SK-N-SH treated with all-trans-retinoic acid at 6 μM for 48 hours (cell line): Measurements from ENCODE around the gene TMEM35A.

Experiments
- ARNTL ChIP-seq: fragments of 450-650 bp; formaldehyde crosslinking; IDR thresholded peaks from 2 replicates; pipeline ENCODE4 v1.5.0; 2020; ENCODE audit warnings: low read depth, mild to moderate bottlenecking, moderate library complexity, borderline replicate concordance
- CSRNP3 ChIP-seq: fragments of 250-450 bp; sonication (Bioruptor Pico); IDR thresholded peaks from 2 replicates; pipeline ENCODE4 v1.5.1; 2021; ENCODE audit warnings: mild to moderate bottlenecking, moderate library complexity
- ESRRG ChIP-seq: fragments of 250-450 bp; sonication (Bioruptor Pico); IDR thresholded peaks from 2 replicates; pipeline ENCODE4 v1.6.1; 2021; ENCODE audit warnings: mild to moderate bottlenecking
- POU6F1 ChIP-seq: fragments of 250-450 bp; sonication (Bioruptor Pico); IDR thresholded peaks from 2 replicates; pipeline ENCODE4 v1.8.0; 2021; ENCODE audit warnings: low read depth, mild to moderate bottlenecking, moderate library complexity, borderline replicate concordance
- PPARA ChIP-seq: fragments of 250-450 bp; sonication (Bioruptor Pico); IDR thresholded peaks from 2 replicates; pipeline ENCODE4 v1.5.0; 2020; ENCODE audit warnings: mild to moderate bottlenecking, borderline replicate concordance
- RARB ChIP-seq: fragments of 250-450 bp; sonication (Bioruptor Pico); IDR thresholded peaks from 2 replicates; pipeline ENCODE4 v1.8.0; 2021; ENCODE audit warnings: mild to moderate bottlenecking, moderate library complexity
- TCF4 ChIP-seq: fragments of 250-450 bp; sonication (Bioruptor Pico); IDR thresholded peaks from 2 replicates; pipeline ENCODE4 v1.8.0; 2021; ENCODE audit warnings: mild to moderate bottlenecking, moderate library complexity, borderline replicate concordance
- TOX ChIP-seq: fragments of 250-450 bp; sonication (Bioruptor Pico); IDR thresholded peaks from 2 replicates; pipeline ENCODE4 v1.8.0; 2021; ENCODE audit warnings: mild to moderate bottlenecking, moderate library complexity, borderline replicate concordance
- ZFP3 ChIP-seq: fragments of 250-450 bp; sonication (Bioruptor Pico); IDR thresholded peaks from 2 replicates; pipeline ENCODE4 v1.5.0; 2020; ENCODE audit warnings: mild to moderate bottlenecking, moderate library complexity
- ZNF8 ChIP-seq: fragments of 450-650 bp; formaldehyde crosslinking; IDR thresholded peaks from 2 replicates; pipeline ENCODE4 v1.5.0; 2020; ENCODE audit warnings: mild to moderate bottlenecking, moderate library complexity
- TF ChIP-seq, protein P1 (sequence below): fragments of 250-450 bp; sonication (Bioruptor Pico); IDR thresholded peaks from 2 replicates; pipeline ENCODE4 v1.8.0; 2020; ENCODE audit warnings: mild to moderate bottlenecking, moderate library complexity, borderline replicate concordance

- TF ChIP-seq PPARA (no peak), POU6F1 (CRISPR knock-in tag) (no peak), TOX (CRISPR knock-in tag) (no peak), ZNF8 (CRISPR knock-in tag) (no peak), RARB (CRISPR knock-in tag) (no peak), ZFP3 (no peak), ESRRG (CRISPR knock-in tag) (no peak), TCF4 (CRISPR knock-in tag) (no peak), ARNTL (CRISPR knock-in tag) (no peak), CSRNP3 (CRISPR knock-in tag) (no peak)
- TF ChIP-seq, protein P1, sequence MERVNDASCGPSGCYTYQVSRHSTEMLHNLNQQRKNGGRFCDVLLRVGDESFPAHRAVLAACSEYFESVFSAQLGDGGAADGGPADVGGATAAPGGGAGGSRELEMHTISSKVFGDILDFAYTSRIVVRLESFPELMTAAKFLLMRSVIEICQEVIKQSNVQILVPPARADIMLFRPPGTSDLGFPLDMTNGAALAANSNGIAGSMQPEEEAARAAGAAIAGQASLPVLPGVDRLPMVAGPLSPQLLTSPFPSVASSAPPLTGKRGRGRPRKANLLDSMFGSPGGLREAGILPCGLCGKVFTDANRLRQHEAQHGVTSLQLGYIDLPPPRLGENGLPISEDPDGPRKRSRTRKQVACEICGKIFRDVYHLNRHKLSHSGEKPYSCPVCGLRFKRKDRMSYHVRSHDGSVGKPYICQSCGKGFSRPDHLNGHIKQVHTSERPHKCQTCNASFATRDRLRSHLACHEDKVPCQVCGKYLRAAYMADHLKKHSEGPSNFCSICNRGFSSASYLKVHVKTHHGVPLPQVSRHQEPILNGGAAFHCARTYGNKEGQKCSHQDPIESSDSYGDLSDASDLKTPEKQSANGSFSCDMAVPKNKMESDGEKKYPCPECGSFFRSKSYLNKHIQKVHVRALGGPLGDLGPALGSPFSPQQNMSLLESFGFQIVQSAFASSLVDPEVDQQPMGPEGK (CRISPR knock-in tag): no peak
Observed at GRCh38 chrX:101037231-101037630, 41.4 kb upstream of the TMEM35A start.
